ENCODE data around the gene CEP83.

Gene CEP83

GRCh38 chr12:94333396-94333795, 126.3 kb downstream of the CEP83 start:
- TF ChIP-seq EZH2 (IDR thresholded peaks at IDR 0.05; ENCODE audit: borderline replicate concordance, low read depth, low read length, severe bottlenecking) (no peak), CTCF (IDR thresholded peaks at IDR 0.05; ENCODE audit: borderline replicate concordance, extremely low read depth, low read length, poor library complexity, severe bottlenecking) (no peak)
- H2AFZ ChIP-seq (ENCODE audit: low read depth, low read length), result no peak overlapping the region
- no peaks in the 10 kb centered on the region for H3K79me2 ChIP-seq (ENCODE audit: insufficient read depth, low read length)
- no peak for DNase-seq
- no peak overlapping the region for H3K9ac ChIP-seq (ENCODE audit: low read depth, low read length)
- no peaks in the 10 kb centered on the region for H3K27me3 ChIP-seq (ENCODE audit: insufficient read depth, low read length, poor library complexity)
- ATAC-seq (ENCODE audit: insufficient read depth, low read depth), result no peak
- H3K27ac ChIP-seq (ENCODE audit: low read length), result no peak overlapping the region
- no peaks in the 10 kb centered on the region for H4K20me1 ChIP-seq (ENCODE audit: insufficient read depth, low read length)
- peaks cover 21% of the 10 kb centered on the region; the same call in 1 of the 2 replicates for H3K36me3 ChIP-seq (ENCODE audit: insufficient read depth, low read length)
- no peak overlapping the region for H3K4me2 ChIP-seq (ENCODE audit: insufficient read depth, low read length)
- H3K9me3 ChIP-seq (ENCODE audit: insufficient read depth, low read length, severe bottlenecking), result no peaks in the 10 kb centered on the region
- no peaks in the 10 kb centered on the region for H3K4me1 ChIP-seq (ENCODE audit: insufficient read depth, low read length)
- no peak overlapping the region for H3K4me3 ChIP-seq (ENCODE audit: low read depth in 1 of 2, low read length in 2 of 2)

GRCh38 chr12:94329366-94329765, 130.3 kb downstream of the CEP83 start:
- no peaks in the 10 kb centered on the region for H4K20me1 ChIP-seq (ENCODE audit: insufficient read depth, low read length)
- ATAC-seq (ENCODE audit: insufficient read depth, low read depth), result no peak
- TF ChIP-seq EZH2 (IDR thresholded peaks at IDR 0.05; ENCODE audit: borderline replicate concordance, low read depth, low read length, severe bottlenecking), result no peak
- TF ChIP-seq CTCF (IDR thresholded peaks at IDR 0.05; ENCODE audit: borderline replicate concordance, extremely low read depth, low read length, poor library complexity, severe bottlenecking), result peak; percentile 29
- H2AFZ ChIP-seq (ENCODE audit: low read depth, low read length), result no peak overlapping the region
- no peak for DNase-seq
- H3K9ac ChIP-seq (ENCODE audit: low read depth, low read length), result no peak overlapping the region
- H3K4me2 ChIP-seq (ENCODE audit: insufficient read depth, low read length), result no peak overlapping the region
- H3K27ac ChIP-seq (ENCODE audit: low read length), result no peak overlapping the region
- peaks cover 45% of the 10 kb centered on the region; the same call in 1 of the 2 replicates for H3K36me3 ChIP-seq (ENCODE audit: insufficient read depth, low read length)
- H3K27me3 ChIP-seq (ENCODE audit: insufficient read depth, low read length, poor library complexity), result no peaks in the 10 kb centered on the region
- H3K4me3 ChIP-seq (ENCODE audit: low read depth in 1 of 2, low read length in 2 of 2), result no peak overlapping the region
- no peaks in the 10 kb centered on the region for H3K4me1 ChIP-seq (ENCODE audit: insufficient read depth, low read length)
- H3K9me3 ChIP-seq (ENCODE audit: insufficient read depth, low read length, severe bottlenecking), result no peaks in the 10 kb centered on the region
- no peaks in the 10 kb centered on the region for H3K79me2 ChIP-seq (ENCODE audit: insufficient read depth, low read length)

- Histone ChIP-seq H3K27me3 (ENCODE audit: insufficient read depth, low read length, poor library complexity) (no peaks in the 10 kb centered on the region), H3K4me1 (ENCODE audit: insufficient read depth, low read length) (no peaks in the 10 kb centered on the region), H3K36me3 (ENCODE audit: insufficient read depth, low read length) (peaks cover 54% of the 10 kb centered on the region), H4K20me1 (ENCODE audit: insufficient read depth, low read length) (no peaks in the 10 kb centered on the region), H3K4me3 (ENCODE audit: low read depth in 1 of 2, low read length in 2 of 2) (no peak overlapping the region), H3K79me2 (ENCODE audit: insufficient read depth, low read length) (no peaks in the 10 kb centered on the region), H3K9ac (ENCODE audit: low read depth, low read length) (no peak overlapping the region), H3K9me3 (ENCODE audit: insufficient read depth, low read length, severe bottlenecking) (peaks cover 4% of the 10 kb centered on the region), H3K27ac (ENCODE audit: low read length) (no peak overlapping the region), H3K4me2 (ENCODE audit: insufficient read depth, low read length) (no peak overlapping the region), H2AFZ (ENCODE audit: low read depth, low read length) (no peak overlapping the region)
- ATAC-seq (ENCODE audit: insufficient read depth, low read depth) (no peak), DNase-seq (no peak)
- TF ChIP-seq EZH2 (IDR thresholded peaks at IDR 0.05; ENCODE audit: borderline replicate concordance, low read depth, low read length, severe bottlenecking), result no peak
- TF ChIP-seq CTCF (IDR thresholded peaks at IDR 0.05; ENCODE audit: borderline replicate concordance, extremely low read depth, low read length, poor library complexity, severe bottlenecking), result no peak
Observed at GRCh38 chr12:94327809-94328208, 131.9 kb downstream of the CEP83 start.

GRCh38 chr12:94326727-94327126, 132.9 kb downstream of the CEP83 start:
- Histone ChIP-seq H3K4me1 (ENCODE audit: insufficient read depth, low read length) (no peaks in the 10 kb centered on the region), H3K36me3 (ENCODE audit: insufficient read depth, low read length) (peaks cover 62% of the 10 kb centered on the region), H4K20me1 (ENCODE audit: insufficient read depth, low read length) (no peaks in the 10 kb centered on the region), H3K4me3 (ENCODE audit: low read depth in 1 of 2, low read length in 2 of 2) (no peak overlapping the region), H3K27ac (ENCODE audit: low read length) (no peak overlapping the region), H3K27me3 (ENCODE audit: insufficient read depth, low read length, poor library complexity) (no peaks in the 10 kb centered on the region), H3K4me2 (ENCODE audit: insufficient read depth, low read length) (no peak overlapping the region), H3K9me3 (ENCODE audit: insufficient read depth, low read length, severe bottlenecking) (peaks cover 14% of the 10 kb centered on the region), H3K9ac (ENCODE audit: low read depth, low read length) (no peak overlapping the region), H3K79me2 (ENCODE audit: insufficient read depth, low read length) (no peaks in the 10 kb centered on the region), H2AFZ (ENCODE audit: low read depth, low read length) (no peak overlapping the region)
- DNase-seq (no peak), ATAC-seq (ENCODE audit: insufficient read depth, low read depth) (no peak)
- no peak for TF ChIP-seq EZH2 (IDR thresholded peaks at IDR 0.05; ENCODE audit: borderline replicate concordance, low read depth, low read length, severe bottlenecking)
- TF ChIP-seq CTCF (IDR thresholded peaks at IDR 0.05; ENCODE audit: borderline replicate concordance, extremely low read depth, low read length, poor library complexity, severe bottlenecking), result no peak

All from DND-41 (cell line).